ENCODE data around the gene MIA2. TPM values are rescaled to one million over a fixed set of nuclear protein-coding genes. Genes with fewer than 3 reads are reported as not detected.

The MIA2 gene
- total and polyA plus RNA-seq, 2 experiments from 2014 or later = 9.5 to 10.9 TPM

DNA sequence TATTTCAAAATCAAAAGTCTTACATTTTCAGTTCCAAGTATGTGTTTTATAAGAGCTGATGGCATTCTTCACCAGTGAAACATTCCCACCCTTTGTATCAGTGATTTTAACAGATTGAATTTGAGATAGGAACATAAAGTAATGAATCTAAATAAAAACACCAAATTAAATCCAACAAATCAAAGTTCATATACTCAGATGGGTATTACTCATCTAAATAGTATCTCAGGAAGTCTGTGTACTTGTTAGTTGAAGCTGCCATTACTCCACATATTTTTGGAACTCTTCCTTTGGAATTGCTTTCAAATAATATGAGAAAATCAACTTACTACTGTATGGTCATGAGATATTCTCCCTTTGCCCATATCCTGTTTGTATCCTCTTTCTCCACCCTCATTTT lies 89.1 kb downstream of the MIA2 start:
- H3K9me2 ChIP-seq (ENCODE audit: insufficient read depth) = no peaks in the 10 kb centered on the region
- H3K27ac Mint-ChIP-seq = no peak overlapping the region
- peaks cover 14% of the 10 kb centered on the region; the same call in 2 of the 3 replicates for H3K36me3 Mint-ChIP-seq (ENCODE audit: low read depth)
- H3K27ac ChIP-seq (ENCODE audit: low read depth) = no peak overlapping the region
- H4K20me1 ChIP-seq (replicated peaks; ENCODE audit: insufficient read depth) = no peaks in the 10 kb centered on the region
- no peaks in the 10 kb centered on the region for H3K27me3 ChIP-seq (ENCODE audit: insufficient read depth)
- no peak for DNase-seq (ENCODE audit: low spot score)
- no peak overlapping the region for H3K4me3 ChIP-seq
- H3K9me3 Mint-ChIP-seq = no peaks in the 10 kb centered on the region
- ATAC-seq = no peak
- H3K4me1 Mint-ChIP-seq = no peaks in the 10 kb centered on the region
- no peak overlapping the region for H3K4me3 Mint-ChIP-seq
- TF ChIP-seq CREB1 (CRISPR knock-in tag; IDR thresholded peaks at IDR 0.05; ENCODE audit: low read depth) = no peak
- TF ChIP-seq JUNB (IDR thresholded peaks at IDR 0.05; ENCODE audit: unreplicated experiment) = no peak
- TF ChIP-seq, protein P1, sequence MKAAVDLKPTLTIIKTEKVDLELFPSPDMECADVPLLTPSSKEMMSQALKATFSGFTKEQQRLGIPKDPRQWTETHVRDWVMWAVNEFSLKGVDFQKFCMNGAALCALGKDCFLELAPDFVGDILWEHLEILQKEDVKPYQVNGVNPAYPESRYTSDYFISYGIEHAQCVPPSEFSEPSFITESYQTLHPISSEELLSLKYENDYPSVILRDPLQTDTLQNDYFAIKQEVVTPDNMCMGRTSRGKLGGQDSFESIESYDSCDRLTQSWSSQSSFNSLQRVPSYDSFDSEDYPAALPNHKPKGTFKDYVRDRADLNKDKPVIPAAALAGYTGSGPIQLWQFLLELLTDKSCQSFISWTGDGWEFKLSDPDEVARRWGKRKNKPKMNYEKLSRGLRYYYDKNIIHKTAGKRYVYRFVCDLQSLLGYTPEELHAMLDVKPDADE (IDR thresholded peaks at IDR 0.05) = no peak
- no peak for TF ChIP-seq POLR2AphosphoS5 (IDR thresholded peaks at IDR 0.05; ENCODE audit: low read depth)
- no peak for TF ChIP-seq STAT1 (IDR thresholded peaks at IDR 0.05; ENCODE audit: unreplicated experiment)
- TF ChIP-seq, protein P2, sequence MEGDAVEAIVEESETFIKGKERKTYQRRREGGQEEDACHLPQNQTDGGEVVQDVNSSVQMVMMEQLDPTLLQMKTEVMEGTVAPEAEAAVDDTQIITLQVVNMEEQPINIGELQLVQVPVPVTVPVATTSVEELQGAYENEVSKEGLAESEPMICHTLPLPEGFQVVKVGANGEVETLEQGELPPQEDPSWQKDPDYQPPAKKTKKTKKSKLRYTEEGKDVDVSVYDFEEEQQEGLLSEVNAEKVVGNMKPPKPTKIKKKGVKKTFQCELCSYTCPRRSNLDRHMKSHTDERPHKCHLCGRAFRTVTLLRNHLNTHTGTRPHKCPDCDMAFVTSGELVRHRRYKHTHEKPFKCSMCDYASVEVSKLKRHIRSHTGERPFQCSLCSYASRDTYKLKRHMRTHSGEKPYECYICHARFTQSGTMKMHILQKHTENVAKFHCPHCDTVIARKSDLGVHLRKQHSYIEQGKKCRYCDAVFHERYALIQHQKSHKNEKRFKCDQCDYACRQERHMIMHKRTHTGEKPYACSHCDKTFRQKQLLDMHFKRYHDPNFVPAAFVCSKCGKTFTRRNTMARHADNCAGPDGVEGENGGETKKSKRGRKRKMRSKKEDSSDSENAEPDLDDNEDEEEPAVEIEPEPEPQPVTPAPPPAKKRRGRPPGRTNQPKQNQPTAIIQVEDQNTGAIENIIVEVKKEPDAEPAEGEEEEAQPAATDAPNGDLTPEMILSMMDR (conservative IDR thresholded peaks at IDR 0.05; ENCODE audit: low read depth in 2 of 2) = no peak
- TF ChIP-seq EZH2 (IDR thresholded peaks at IDR 0.05; ENCODE audit: low read depth, unreplicated experiment) = no peak
- no peak overlapping the region for H3K4me2 ChIP-seq
- peaks cover 2% of the 10 kb centered on the region for H3K27me3 Mint-ChIP-seq (ENCODE audit: insufficient read depth, low read depth, poor library complexity)
- no peaks in the 10 kb centered on the region for H3K4me1 ChIP-seq (ENCODE audit: insufficient read depth)
- no peaks in the 10 kb centered on the region for H3K36me3 ChIP-seq (ENCODE audit: insufficient read depth)
- H3K79me2 ChIP-seq (replicated peaks; ENCODE audit: insufficient read depth) = no peaks in the 10 kb centered on the region
- H3F3A ChIP-seq (replicated peaks; ENCODE audit: low read depth) = no peaks in the 10 kb centered on the region
- no peak overlapping the region for H2AFZ ChIP-seq

DNA sequence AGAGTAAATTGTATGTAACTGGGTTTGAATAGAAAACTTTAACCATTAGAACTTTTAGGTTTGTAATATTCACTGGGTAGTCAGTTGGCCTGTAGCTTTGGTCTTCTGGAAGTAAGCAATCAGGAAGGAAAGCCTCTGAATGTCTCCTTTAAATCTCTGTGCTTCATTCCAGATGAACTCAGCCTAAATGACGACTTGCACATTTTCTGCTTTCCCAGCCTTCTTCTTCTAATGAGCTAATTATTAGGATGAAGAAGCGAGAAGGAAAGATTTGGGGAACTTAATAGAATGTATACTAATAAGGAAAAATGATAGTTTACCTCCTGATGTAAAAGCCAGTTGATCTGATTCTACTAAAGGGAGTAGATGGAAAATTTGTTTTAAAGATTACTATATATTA lies 90.4 kb downstream of the MIA2 start:
- H3K36me3 ChIP-seq (ENCODE audit: insufficient read depth) = no peaks in the 10 kb centered on the region
- H3K79me2 ChIP-seq (replicated peaks; ENCODE audit: insufficient read depth) = no peaks in the 10 kb centered on the region
- H3K27ac ChIP-seq (ENCODE audit: low read depth) = no peak overlapping the region
- H3K9me2 ChIP-seq (ENCODE audit: insufficient read depth) = no peaks in the 10 kb centered on the region
- no peak overlapping the region for H3K4me3 Mint-ChIP-seq
- no peaks in the 10 kb centered on the region for H3K9me3 Mint-ChIP-seq
- no peaks in the 10 kb centered on the region for H3K27me3 ChIP-seq (ENCODE audit: insufficient read depth)
- peaks cover 21% of the 10 kb centered on the region; the same call in 2 of the 3 replicates for H3K36me3 Mint-ChIP-seq (ENCODE audit: low read depth)
- H3K27ac Mint-ChIP-seq = no peak overlapping the region
- no peaks in the 10 kb centered on the region for H4K20me1 ChIP-seq (replicated peaks; ENCODE audit: insufficient read depth)
- H3K4me1 Mint-ChIP-seq = no peaks in the 10 kb centered on the region
- no peak for DNase-seq (ENCODE audit: low spot score)
- no peak for ATAC-seq
- no peaks in the 10 kb centered on the region for H3F3A ChIP-seq (replicated peaks; ENCODE audit: low read depth)
- H3K4me3 ChIP-seq = no peak overlapping the region
- no peak overlapping the region for H3K4me2 ChIP-seq
- H2AFZ ChIP-seq = no peak overlapping the region
- H3K27me3 Mint-ChIP-seq (ENCODE audit: insufficient read depth, low read depth, poor library complexity) = peaks cover 2% of the 10 kb centered on the region
- no peaks in the 10 kb centered on the region for H3K4me1 ChIP-seq (ENCODE audit: insufficient read depth)
- TF ChIP-seq, protein P3, sequence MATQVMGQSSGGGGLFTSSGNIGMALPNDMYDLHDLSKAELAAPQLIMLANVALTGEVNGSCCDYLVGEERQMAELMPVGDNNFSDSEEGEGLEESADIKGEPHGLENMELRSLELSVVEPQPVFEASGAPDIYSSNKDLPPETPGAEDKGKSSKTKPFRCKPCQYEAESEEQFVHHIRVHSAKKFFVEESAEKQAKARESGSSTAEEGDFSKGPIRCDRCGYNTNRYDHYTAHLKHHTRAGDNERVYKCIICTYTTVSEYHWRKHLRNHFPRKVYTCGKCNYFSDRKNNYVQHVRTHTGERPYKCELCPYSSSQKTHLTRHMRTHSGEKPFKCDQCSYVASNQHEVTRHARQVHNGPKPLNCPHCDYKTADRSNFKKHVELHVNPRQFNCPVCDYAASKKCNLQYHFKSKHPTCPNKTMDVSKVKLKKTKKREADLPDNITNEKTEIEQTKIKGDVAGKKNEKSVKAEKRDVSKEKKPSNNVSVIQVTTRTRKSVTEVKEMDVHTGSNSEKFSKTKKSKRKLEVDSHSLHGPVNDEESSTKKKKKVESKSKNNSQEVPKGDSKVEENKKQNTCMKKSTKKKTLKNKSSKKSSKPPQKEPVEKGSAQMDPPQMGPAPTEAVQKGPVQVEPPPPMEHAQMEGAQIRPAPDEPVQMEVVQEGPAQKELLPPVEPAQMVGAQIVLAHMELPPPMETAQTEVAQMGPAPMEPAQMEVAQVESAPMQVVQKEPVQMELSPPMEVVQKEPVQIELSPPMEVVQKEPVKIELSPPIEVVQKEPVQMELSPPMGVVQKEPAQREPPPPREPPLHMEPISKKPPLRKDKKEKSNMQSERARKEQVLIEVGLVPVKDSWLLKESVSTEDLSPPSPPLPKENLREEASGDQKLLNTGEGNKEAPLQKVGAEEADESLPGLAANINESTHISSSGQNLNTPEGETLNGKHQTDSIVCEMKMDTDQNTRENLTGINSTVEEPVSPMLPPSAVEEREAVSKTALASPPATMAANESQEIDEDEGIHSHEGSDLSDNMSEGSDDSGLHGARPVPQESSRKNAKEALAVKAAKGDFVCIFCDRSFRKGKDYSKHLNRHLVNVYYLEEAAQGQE (IDR thresholded peaks at IDR 0.05; ENCODE audit: unreplicated experiment) = no peak
- TF ChIP-seq, protein P2 (conservative IDR thresholded peaks at IDR 0.05; ENCODE audit: low read depth in 2 of 2) = no peak
- TF ChIP-seq POLR2AphosphoS5 (IDR thresholded peaks at IDR 0.05; ENCODE audit: low read depth) (no peak), CREB1 (CRISPR knock-in tag; IDR thresholded peaks at IDR 0.05; ENCODE audit: low read depth) (no peak), ZNF114 (CRISPR knock-in tag; IDR thresholded peaks at IDR 0.05) (no peak), EZH2 (IDR thresholded peaks at IDR 0.05; ENCODE audit: low read depth, unreplicated experiment) (no peak), STAT1 (IDR thresholded peaks at IDR 0.05; ENCODE audit: unreplicated experiment) (no peak), EZH2phosphoT487 (IDR thresholded peaks at IDR 0.05; ENCODE audit: unreplicated experiment) (no peak)
- TF ChIP-seq, protein P1 (IDR thresholded peaks at IDR 0.05) = no peak
